H9 (cell line): ENCODE measurements around the gene LZTFL1. TPM values are rescaled to one million over a fixed set of nuclear protein-coding genes. Genes with fewer than 3 reads are reported as not detected.

Source experiments
- DNase-seq: peaks from one replicate; pipeline ENCODE4 v3.0.0-alpha.2; 2017
- H2AFZ ChIP-seq: one replicate; pipeline ENCODE4 v1.6.1; 2013; ENCODE audit warnings: mild to moderate bottlenecking, low read length, control low read depth, moderate library complexity
- H2AK5ac ChIP-seq: 2 replicates; pipeline ENCODE4 v1.6.1; 2013; ENCODE audit warnings: low read length, control low read depth, mixed read lengths; ENCODE audit not compliant: insufficient read length
- H2BK120ac ChIP-seq: one replicate; pipeline ENCODE4 v1.6.1; 2013; ENCODE audit warnings: low read depth, mild to moderate bottlenecking, low read length, control low read depth, inconsistent platforms; ENCODE audit not compliant: poor library complexity, severe bottlenecking
- H2BK12ac ChIP-seq: 2 replicates; pipeline ENCODE4 v1.6.1; 2013; ENCODE audit warnings: low read length, control low read depth, mixed read lengths, low read depth; ENCODE audit not compliant: insufficient read length
- H2BK15ac ChIP-seq: 2 replicates; pipeline ENCODE4 v1.6.1; 2013; ENCODE audit warnings: low read depth, low read length, control low read depth
- H2BK20ac ChIP-seq: one replicate; pipeline ENCODE4 v1.6.1; 2013; ENCODE audit warnings: low read depth, mild to moderate bottlenecking, low read length, control low read depth, inconsistent platforms; ENCODE audit not compliant: poor library complexity, severe bottlenecking
- H2BK5ac ChIP-seq: 2 replicates; pipeline ENCODE4 v1.6.1; 2013; ENCODE audit warnings: low read length, control low read depth, mixed read lengths; ENCODE audit not compliant: insufficient read length
- H3K14ac ChIP-seq: 2 replicates; pipeline ENCODE4 v1.6.1; 2013; ENCODE audit warnings: low read length, control low read depth; ENCODE audit not compliant: insufficient read depth
- H3K18ac ChIP-seq: 2 replicates; pipeline ENCODE4 v1.6.1; 2013; ENCODE audit warnings: low read depth, mild to moderate bottlenecking, mixed read lengths, low read length, control low read depth; ENCODE audit not compliant: insufficient read length
- H3K23ac ChIP-seq: 2 replicates; pipeline ENCODE4 v1.6.1; 2013; ENCODE audit warnings: low read length, control low read depth, mixed read lengths, low read depth; ENCODE audit not compliant: insufficient read length
- H3K23me2 ChIP-seq: 2 replicates; pipeline ENCODE4 v1.6.1; 2013; ENCODE audit warnings: low read depth, mild to moderate bottlenecking, mixed read lengths, low read length, control low read depth; ENCODE audit not compliant: insufficient read length, poor library complexity, severe bottlenecking
- H3K27ac ChIP-seq: 2 replicates; pipeline ENCODE4 v1.5.1; 2013; ENCODE audit warnings: low read length, control low read depth, mixed read lengths, low read depth; ENCODE audit not compliant: insufficient read length
- H3K27me3 ChIP-seq: 2 replicates; pipeline ENCODE4 v1.6.1; 2013; ENCODE audit warnings: low read length, control low read depth, inconsistent platforms; ENCODE audit not compliant: insufficient read depth
- H3K4ac ChIP-seq: 2 replicates; pipeline ENCODE4 v1.6.1; 2013; ENCODE audit warnings: low read depth, mild to moderate bottlenecking, control low read depth, inconsistent platforms, low read length, moderate library complexity
- H3K4me1 ChIP-seq: 2 replicates; pipeline ENCODE4 v1.6.1; 2013; ENCODE audit warnings: low read length, control low read depth, inconsistent platforms; ENCODE audit not compliant: insufficient read depth
- H3K4me2 ChIP-seq: 2 replicates; pipeline ENCODE4 v1.6.1; 2013; ENCODE audit warnings: low read length, control low read depth, mixed read lengths; ENCODE audit not compliant: insufficient read length, insufficient read depth
- H3K56ac ChIP-seq: 2 replicates; pipeline ENCODE4 v1.6.1; 2013; ENCODE audit warnings: low read depth, mild to moderate bottlenecking, mixed read lengths, low read length, control low read depth; ENCODE audit not compliant: insufficient read length
- H3K79me1 ChIP-seq: 2 replicates; pipeline ENCODE4 v1.6.1; 2013; ENCODE audit warnings: low read depth, mild to moderate bottlenecking, moderate library complexity, low read length, control low read depth, inconsistent platforms; ENCODE audit not compliant: insufficient read depth, poor library complexity, severe bottlenecking
- H3K79me2 ChIP-seq: 2 replicates; pipeline ENCODE4 v1.6.1; 2013; ENCODE audit warnings: low read length, control low read depth, inconsistent platforms; ENCODE audit not compliant: insufficient read depth
- H3K9ac ChIP-seq: 2 replicates; pipeline ENCODE4 v1.6.1; 2013; ENCODE audit warnings: low read length, control low read depth, mixed read lengths; ENCODE audit not compliant: insufficient read length; ENCODE audit errors: extremely low read depth
- H3K9me3 ChIP-seq: one replicate; pipeline ENCODE4 v1.6.1; 2013; ENCODE audit warnings: low read depth, low read length, inconsistent platforms; ENCODE audit not compliant: control insufficient read depth
- H3T11ph ChIP-seq: one replicate; pipeline ENCODE4 v1.6.1; 2013; ENCODE audit warnings: mild to moderate bottlenecking, low read length, control low read depth, inconsistent platforms
- H4K20me1 ChIP-seq: one replicate; pipeline ENCODE4 v1.6.1; 2013; ENCODE audit not compliant: control insufficient read depth, insufficient read length, insufficient read depth
- H4K5ac ChIP-seq: 2 replicates; pipeline ENCODE4 v1.6.1; 2013; ENCODE audit warnings: low read depth, mild to moderate bottlenecking, mixed read lengths, low read length, control low read depth; ENCODE audit not compliant: insufficient read length
- H4K8ac ChIP-seq: replicated peaks from 2 replicates; pipeline ENCODE4 v1.6.1; 2013; ENCODE audit warnings: low read length, control low read depth, mixed read lengths, low read depth; ENCODE audit not compliant: insufficient read length
- H4K91ac ChIP-seq: 2 replicates; pipeline ENCODE4 v1.6.1; 2013; ENCODE audit warnings: low read depth, mild to moderate bottlenecking, moderate library complexity, mixed read lengths, low read length, control low read depth; ENCODE audit not compliant: insufficient read length
- H3K27ac Mint-ChIP-seq, 3 experiments: 2 replicates in 2 of 3; 3 replicates in 1 of 3; pipeline ENCODE4 v1.8.0; 2020 to 2021; ENCODE audit warnings: mixed read lengths in 3 of 3, mild to moderate bottlenecking in 1 of 3, moderate library complexity in 1 of 3
- H3K27me3 Mint-ChIP-seq: 2 replicates; pipeline ENCODE4 v1.8.0; 2021; ENCODE audit warnings: low read depth, mild to moderate bottlenecking, moderate library complexity, mixed read lengths
- H3K36me3 Mint-ChIP-seq, 3 experiments: 2 replicates in 2 of 3; 3 replicates in 1 of 3; pipeline ENCODE4 v1.8.0; 2020 to 2021; ENCODE audit warnings: low read depth in 3 of 3, mixed read lengths in 3 of 3; ENCODE audit not compliant: insufficient read depth in 1 of 3
- H3K4me1 Mint-ChIP-seq, 2 experiments: 2 replicates each; pipeline ENCODE4 v1.8.0; 2020; ENCODE audit warnings: mixed read lengths in 2 of 2
- H3K4me3 Mint-ChIP-seq, 2 experiments: 2 replicates in 1 of 2; 3 replicates in 1 of 2; pipeline ENCODE4 v1.8.0; 2020 to 2021; ENCODE audit warnings: mild to moderate bottlenecking in 2 of 2, mixed read lengths in 2 of 2, moderate library complexity in 1 of 2
- H3K9me3 Mint-ChIP-seq, 2 experiments: 2 replicates in 1 of 2; 3 replicates in 1 of 2; pipeline ENCODE4 v1.8.0; 2020; ENCODE audit warnings: mild to moderate bottlenecking in 2 of 2, mixed read lengths in 2 of 2, moderate library complexity in 1 of 2
- WGBS: extraction: QIAGEN DNeasy Blood & Tissue Kit; methylation state at CpG from one replicate; pipeline ENCODE4 v1.1.7; 2013; ENCODE audit warnings: missing lambda C conversion rate, low lambda C conversion rate, mixed read lengths; ENCODE audit not compliant: insufficient read length; ENCODE audit errors: extremely low coverage; 5-methylcytosine and 5-hydroxymethylcytosine counted together
- total RNA-seq: library from RNA; stranded (reverse); gene quantifications from 2 replicates; pipeline ENCODE4 v1.2.1, GENCODE V29; 2021
- TF ChIP-seq, protein P1 (sequence below): fragments of 200-600 bp; sonication (generic); conservative IDR thresholded peaks from 3 replicates; pipeline ENCODE4 v1.8.0; 2021; ENCODE audit warnings: antibody characterized with exemption, mild to moderate bottlenecking

LZTFL1 gene
- total RNA-seq, 1 experiment from 2014 or later = 12.2 TPM

DNA sequence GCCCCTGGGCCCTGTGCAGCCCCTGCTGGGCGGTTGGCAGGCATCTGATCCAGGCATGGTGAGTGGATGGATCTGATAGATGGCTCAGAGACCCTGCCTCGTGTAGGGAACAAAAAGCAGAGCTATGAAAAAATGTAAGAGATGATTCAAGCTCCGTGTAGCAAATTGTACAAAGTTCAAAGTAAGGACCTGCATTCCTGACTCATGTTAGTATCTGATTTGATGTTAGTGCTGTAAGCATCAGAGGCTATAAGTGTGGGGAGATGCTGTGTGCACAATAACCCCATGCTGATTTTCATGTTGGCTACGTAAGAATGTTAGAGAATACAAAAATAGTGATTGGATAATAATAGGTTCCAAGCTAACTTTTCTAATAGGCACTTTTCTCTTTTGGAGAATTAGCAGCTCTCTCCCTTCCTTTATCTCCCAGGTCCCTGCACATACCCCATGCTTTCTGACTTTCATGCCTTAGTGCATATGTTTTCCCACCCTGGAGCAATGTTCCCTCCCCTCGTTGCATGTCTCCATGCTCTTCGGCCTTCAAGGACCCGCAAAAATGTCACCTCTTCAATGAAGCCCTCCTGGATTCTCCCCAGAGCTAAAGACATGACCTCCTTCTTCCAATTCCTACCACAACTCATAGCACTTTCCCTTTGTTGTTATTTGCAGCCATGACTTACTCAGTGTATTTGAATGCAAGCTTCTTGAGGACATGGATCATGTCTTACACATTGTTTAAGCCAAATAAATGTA is 46.0 kb upstream of the LZTFL1 start:
- no peak overlapping the region for H3K4me3 Mint-ChIP-seq
- DNase-seq = no peak
- Histone ChIP-seq H2BK120ac (no peak overlapping the region), H3K27me3 (no peaks in the 10 kb centered on the region), H3K79me2 (no peaks in the 10 kb centered on the region), H2BK20ac (no peak overlapping the region), H3K4ac (no peak overlapping the region), H3K18ac (no peak overlapping the region), H3T11ph (no peak overlapping the region), H3K23ac (no peak overlapping the region), H3K9me3 (no peaks in the 10 kb centered on the region), H3K4me1 (no peaks in the 10 kb centered on the region), H4K5ac (no peak overlapping the region), H2BK12ac (no peak overlapping the region), H2BK15ac (no peak overlapping the region), H2BK5ac (no peak overlapping the region), H3K9ac (no peak overlapping the region), H3K4me2 (no peak overlapping the region), H3K79me1 (no peaks in the 10 kb centered on the region), H4K20me1 (no peaks in the 10 kb centered on the region), H2AFZ (no peak overlapping the region), H2AK5ac (no peak overlapping the region), H4K8ac (no peak overlapping the region), H3K23me2 (no peaks in the 10 kb centered on the region), H3K27ac (no peak overlapping the region), H3K14ac (no peak overlapping the region), H4K91ac (no peak overlapping the region), H3K56ac (no peak overlapping the region)
- H3K9me3 Mint-ChIP-seq = no peaks in the 10 kb centered on the region
- no peak overlapping the region for H3K27ac Mint-ChIP-seq
- no CpG with 5 or more reads among the region's 7 CpGs for WGBS
- H3K4me1 Mint-ChIP-seq = peaks cover 9 to 10% of the 10 kb centered on the region in 2 experiments
- H3K36me3 Mint-ChIP-seq = no peaks in the 10 kb centered on the region
- H3K27me3 Mint-ChIP-seq = peaks cover 10% of the 10 kb centered on the region
- TF ChIP-seq, protein P1, sequence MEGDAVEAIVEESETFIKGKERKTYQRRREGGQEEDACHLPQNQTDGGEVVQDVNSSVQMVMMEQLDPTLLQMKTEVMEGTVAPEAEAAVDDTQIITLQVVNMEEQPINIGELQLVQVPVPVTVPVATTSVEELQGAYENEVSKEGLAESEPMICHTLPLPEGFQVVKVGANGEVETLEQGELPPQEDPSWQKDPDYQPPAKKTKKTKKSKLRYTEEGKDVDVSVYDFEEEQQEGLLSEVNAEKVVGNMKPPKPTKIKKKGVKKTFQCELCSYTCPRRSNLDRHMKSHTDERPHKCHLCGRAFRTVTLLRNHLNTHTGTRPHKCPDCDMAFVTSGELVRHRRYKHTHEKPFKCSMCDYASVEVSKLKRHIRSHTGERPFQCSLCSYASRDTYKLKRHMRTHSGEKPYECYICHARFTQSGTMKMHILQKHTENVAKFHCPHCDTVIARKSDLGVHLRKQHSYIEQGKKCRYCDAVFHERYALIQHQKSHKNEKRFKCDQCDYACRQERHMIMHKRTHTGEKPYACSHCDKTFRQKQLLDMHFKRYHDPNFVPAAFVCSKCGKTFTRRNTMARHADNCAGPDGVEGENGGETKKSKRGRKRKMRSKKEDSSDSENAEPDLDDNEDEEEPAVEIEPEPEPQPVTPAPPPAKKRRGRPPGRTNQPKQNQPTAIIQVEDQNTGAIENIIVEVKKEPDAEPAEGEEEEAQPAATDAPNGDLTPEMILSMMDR = no peak
